HG03060 (cell line): ENCODE measurements around the gene OPCML.
A peak's percentile ranks its signal among the peaks of the same experiment; 100 is the strongest.

Source experiments
- ATAC-seq: cut with Tn5 transposase; IDR thresholded peaks from one replicate; pipeline ENCODE4 v1.9.1; 2021; ENCODE audit warnings: low read depth, moderate number of reproducible peaks; ENCODE audit not compliant: unreplicated experiment

The OPCML gene

DNA sequence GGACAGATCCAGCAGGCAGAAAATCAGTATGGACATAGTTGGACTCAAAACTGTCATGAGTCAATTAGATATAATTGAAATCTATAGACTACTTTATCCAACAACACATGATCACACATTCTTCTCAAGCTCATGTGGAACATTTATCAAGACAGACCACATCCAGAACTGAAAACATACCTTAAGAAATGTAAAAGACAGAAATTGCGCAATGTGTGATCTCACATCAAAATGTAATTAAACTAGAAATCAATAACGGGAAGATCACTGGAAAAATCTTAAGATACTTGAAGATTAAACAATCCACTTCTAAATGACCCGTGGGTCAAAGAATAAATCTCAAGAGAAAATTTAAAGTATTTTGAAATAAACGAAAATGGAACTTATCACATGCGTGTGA, 435.3 kb downstream of the OPCML start:
- ATAC-seq = no peak

DNA sequence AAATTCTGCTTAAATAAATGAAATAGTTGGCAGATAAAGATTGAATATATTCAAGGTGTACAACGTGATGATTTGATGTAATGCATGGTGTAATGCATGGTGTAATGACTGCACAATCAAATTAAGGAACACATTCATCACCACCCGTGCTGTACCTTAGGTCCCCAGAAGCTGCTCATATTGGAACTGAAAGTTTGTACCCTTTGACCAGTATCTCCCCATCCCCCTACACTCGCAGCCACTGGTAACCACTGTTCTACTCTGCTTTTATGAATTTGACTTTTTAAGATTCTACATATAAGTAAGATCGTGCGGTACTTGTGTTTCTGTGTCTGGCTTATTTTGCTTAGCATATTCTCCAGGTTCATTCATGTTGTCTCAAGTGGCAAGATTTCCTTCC, 445.8 kb downstream of the OPCML start:
- no peak for ATAC-seq

DNA sequence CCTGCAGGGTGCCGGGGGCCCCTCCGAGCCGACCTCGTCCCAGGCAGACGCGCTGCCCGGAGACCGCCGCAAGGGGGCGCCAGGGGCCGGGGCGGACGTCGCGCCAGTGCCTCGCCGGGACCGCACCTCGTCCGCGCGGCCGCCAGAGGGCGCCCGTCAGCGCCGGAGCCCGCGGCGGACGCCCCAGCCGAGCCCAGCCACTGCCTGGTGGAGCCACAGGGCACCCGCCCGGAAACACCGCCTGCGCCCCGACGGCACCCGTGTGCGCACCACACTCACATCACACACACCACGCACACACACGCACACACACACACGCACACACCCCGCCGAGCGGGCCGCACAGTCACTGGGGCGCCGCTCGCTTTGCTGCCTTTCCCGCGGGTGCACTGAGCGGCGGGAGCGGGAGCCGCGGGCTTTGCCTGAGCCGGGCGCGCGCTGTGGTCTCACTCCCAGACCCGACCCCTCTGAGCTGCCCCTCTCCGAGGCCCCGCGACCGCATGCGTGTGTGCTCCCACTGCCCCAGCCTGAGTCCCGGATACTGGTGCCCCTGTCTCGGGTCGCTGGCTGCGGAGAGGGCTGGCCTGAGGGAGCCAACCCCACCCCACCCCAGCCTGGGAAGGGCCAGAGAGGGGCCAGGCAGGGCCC, 449.3 kb downstream of the OPCML start:
- peak; percentile 50 for ATAC-seq

DNA sequence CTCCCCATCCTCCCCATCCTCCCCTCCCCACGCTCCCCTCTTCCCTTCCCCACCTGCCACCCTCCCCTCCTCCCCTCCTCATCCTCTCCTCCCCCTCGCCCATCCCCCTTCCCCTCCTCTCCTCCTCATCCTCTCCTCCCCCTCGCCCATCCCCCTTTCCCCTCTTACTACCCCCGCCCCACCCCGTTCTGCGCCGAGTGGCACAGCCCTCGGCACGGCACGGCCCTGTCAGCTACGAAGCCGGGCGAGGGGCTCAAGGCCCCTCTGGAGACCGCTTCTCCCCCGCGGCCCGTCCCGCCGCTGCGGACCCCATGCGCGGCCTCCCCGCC, 449.9 kb downstream of the OPCML start:
- ATAC-seq = no peak

DNA sequence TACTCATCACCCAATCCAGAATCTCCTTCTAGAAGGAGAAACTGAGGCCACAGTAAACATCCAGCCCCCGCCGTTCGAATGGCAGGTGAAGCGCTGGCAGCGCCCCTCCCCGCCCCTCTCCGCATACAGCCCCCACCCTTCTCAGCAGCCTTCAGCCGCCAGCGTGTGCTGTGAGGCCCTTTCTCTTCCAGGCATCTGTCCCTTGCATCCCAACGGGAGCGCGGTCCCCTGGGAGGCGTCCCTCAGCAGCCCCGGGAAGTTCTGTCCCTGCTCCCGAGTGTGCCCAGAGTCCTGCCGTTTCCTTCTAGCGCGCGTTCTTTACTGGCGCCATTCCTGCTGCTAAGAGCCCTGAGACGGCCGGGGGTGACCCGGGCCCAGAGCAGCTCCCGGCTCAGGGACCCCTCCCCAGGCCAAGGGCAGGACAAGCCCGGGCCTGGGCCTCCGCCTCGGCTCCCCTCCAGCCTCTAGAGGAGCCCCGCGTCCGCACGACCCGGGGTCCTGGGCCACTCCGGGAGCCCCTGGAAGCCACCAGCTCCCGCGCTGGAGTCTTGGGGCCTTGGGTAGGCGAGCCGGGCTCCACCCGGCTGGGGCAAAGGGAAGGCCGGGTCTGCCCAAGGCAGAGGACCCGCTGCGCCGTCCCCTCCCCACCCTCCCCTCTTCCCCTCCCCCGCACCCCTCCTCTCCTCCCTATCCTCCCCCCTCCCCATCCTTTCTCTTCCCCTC, 450.4 kb downstream of the OPCML start:
- ATAC-seq = no peak

DNA sequence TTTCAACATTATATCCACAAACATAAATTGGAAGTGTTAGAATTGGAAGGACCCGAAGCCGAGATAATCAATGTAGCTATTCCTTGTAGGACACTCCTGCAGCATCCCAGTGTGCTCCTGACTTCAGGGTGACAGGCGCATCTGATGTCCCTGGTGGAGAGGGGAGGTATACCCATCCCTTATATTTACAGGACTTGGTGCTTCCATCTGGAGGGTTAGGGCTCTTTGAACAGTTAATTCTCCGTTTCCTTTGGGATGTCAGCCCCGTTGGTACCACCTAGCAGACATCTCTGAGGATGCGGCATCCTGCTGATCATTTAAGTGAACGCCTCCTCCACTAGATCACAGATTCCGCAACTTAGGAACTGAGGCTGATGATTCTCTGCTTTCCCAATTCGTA, 451.3 kb downstream of the OPCML start:
- ATAC-seq = no peak

DNA sequence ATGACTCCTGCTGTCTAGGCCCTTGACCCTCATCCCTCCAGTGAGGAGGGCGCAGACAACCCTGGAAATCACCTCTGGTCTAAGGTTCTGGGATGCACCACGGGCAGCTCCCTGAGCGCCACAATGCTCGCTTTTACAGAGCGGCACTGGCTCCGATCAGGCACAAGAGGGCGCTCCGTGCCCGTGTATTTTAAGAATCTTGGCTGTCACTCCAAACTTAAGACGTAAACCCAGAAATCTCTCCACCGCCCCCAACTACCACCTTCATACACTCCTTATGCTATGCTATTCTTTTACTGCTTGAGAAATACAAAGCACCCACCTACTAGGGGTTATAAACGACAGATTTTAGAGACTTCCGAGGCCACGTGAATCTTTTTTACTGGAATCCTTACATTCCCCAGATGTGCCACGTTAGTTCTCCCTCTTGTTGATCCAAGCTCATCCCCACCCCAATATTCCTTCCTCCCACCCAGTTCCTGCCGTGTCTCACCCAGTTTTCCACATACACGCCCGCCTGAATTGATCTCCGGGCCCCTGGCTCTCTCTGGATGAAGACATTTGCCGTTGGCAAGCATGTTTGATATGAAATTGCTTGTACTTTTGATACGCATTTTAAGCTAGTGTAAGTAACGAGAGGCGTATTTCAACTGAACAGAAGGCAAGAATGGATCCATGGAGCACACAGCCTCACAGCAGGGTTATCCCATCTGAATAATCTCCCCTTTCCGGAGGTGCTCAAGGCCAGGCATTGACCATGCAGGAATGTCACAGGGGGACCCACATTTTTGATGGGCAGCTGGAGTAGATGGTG, 453.5 kb downstream of the OPCML start:
- ATAC-seq = no peak

DNA sequence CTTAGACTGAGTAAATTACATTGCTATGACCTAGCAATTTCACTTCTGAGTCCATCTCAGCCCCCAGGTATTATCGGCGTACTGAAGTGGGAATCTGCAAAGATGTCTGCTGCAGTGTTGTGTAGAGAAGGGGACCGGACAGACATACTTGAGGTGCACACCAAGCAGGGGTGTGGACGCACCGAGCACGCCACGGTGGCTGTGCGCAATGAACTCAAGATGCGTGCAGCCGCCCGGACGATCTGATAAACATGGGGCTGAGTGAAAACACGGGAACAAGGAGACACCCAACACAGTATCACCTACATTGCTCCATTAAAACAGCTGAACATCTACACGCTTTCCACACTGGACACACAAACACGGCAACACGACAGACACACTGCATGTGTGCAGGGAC, 454.3 kb downstream of the OPCML start:
- ATAC-seq = no peak

DNA sequence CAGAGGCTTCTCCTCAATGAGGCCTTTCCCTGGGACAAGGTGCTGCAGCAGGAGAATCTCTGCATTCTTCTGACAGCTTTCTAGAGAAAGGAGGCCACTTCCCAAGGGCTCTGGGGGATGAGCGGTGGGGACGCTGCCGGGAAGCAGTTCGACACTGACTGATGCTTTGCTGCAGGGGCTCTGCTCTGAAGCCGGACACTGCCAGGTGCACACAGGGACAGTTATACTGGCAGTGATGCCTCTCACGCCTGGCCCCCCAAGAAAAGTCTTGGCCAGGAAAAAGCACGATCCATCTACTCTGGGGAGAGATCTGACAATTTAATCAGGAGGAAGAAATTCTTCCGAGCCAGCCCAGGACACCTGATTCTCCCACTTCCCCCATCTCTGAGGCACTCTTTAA, 456.9 kb downstream of the OPCML start:
- ATAC-seq = no peak

DNA sequence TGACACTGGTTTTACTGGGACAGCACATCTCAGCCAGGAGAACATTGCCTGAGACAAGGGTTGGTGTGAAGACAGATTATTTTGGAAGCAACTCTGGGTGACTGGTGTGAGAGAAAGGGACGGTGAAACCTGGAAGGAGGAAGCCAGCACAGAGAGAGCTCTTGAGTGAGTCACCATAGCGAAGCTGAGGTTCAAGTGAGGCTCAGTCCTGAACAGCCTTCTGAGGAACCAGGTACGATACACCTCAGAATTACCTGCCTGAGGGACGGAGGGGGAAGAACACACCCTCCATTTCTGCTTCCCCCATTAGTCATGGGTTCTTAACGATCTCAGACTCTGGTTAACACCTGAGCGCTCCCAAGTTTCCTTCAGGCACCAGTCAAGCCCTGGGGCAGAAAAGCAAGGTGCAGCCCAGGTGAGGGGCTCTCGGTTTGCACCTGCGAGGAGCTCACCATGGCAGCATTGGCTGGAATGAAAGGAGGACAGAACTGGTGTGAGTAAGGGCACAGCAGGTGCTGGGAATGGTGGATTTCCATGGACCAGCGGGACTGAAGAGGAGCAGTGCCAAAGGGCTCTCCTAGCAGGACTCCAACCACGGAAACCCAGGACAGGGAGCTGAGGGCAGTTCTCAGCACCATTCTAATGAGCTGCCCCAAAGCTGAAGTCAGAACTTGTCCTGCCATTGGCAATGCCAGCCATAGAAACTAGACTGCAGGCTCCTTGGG, 459.3 kb downstream of the OPCML start:
- no peak for ATAC-seq

DNA sequence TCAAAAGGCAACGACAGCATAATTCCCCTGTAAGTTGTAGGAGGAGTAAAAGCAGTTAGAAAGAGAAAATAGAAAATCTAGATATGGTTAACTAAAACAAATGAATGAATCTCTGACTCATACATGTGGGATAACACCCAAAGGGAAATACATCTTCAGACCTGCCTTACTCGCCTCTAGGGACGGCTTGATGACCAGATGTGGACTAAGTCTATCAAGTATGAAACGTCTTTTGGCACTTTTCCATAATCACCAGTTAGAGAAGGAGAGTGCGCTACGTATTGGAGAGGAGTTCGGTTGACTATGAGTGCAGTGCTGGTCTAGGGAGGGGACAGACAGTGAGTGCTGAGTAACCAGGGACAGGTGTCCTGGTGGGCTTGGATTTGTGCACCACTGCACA, 459.9 kb downstream of the OPCML start:
- ATAC-seq = no peak

DNA sequence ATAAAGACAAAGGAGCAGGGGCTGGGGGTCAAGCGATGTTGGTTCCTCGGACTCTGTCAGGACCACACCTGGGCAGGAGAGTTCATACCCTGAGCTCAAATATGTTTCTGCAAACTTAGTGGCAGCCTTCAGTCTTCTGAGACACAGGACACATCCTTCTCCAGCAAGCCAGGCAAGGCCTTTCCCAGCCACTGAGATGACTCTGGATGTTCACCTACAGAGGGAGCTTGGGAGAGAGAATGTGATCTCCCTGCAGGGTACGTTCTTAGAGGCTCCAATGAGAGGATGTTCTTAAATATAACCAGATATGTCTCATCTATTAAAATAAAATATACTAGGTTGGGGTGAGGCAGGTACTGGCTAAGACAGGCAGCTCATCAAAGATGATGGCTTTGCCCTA, 461.5 kb downstream of the OPCML start:
- ATAC-seq = no peak

DNA sequence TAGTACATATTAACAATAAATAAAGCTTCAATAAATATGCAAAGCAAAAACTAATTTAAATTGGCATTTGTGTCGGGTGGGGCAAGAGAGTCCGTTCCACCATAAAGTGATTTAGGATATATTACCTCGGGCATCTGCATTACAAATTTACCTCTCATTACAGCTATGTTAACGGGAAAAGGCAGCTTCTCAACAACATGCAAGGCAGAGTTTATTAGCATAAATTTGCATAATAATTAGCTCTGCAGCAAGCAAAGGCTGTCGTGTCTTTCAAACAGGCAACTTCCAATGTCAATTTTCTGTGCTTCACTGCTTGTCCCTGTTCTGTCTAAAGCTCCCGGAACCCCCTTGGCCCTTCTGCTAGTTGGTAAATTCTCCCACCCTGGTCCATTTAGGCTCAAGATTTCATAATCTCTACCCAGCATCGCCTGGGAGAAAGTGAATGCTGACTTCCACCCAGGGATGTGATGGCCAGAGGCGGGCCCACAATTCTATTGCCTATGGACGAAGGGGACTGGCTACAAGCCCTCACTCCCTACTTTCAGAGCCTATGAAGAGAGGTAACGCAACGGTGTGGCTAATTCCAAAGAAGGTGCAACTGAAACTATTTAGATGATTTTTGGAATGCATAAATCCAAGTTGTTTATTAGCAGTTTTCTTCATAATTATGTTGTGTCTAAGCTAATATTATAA, 462.1 kb downstream of the OPCML start:
- ATAC-seq = no peak

DNA sequence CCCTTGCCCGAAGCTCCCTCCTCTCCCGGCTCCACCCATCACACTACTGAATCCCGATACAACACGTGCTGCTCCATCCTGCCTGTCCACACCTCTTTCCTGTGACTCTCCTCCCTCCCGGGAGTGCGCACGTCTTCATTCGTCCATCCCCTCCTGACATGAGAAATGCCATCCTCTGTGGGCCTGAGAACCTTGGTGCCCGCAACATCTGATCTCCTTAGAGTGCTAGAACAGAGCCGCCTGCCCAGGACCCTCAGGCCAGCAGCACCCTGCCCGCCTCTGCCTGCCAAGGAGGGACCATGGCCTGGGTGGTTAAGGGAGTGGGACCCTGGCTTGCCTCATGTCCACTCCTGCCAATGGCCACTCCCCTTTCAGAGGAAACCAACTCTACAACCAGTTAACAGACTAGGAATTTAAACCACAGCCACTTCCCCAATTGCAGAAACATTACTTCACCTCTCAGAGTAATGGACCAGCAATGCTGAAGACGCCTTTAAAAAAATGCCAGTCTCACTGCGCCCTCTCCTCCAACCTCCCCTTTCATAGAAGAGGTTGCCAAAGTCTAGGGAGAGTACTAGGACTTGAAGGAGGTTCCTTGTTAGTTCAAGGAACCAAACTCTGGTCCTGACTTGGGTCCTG, 466.3 kb downstream of the OPCML start:
- ATAC-seq = no peak

DNA sequence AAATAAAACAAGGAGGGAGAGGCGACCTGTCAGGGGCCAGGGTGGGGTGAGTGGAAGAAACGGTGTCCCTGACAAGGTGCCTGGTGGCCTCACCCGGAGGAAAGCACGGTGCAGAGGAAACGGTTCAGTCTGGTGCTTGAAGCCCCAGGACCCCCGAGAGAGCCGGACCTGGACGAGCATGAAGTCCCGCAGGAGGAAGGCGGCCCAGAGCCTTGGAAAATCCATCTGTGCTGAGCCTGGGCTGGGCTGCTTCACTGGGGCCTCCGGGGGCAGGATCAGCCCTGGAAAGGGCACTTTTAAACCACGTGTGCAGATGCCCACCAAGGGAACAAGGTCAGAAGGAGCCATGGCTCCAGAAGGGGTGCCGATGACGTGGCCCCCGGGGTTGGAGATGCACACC, 467.3 kb downstream of the OPCML start:
- ATAC-seq = no peak

DNA sequence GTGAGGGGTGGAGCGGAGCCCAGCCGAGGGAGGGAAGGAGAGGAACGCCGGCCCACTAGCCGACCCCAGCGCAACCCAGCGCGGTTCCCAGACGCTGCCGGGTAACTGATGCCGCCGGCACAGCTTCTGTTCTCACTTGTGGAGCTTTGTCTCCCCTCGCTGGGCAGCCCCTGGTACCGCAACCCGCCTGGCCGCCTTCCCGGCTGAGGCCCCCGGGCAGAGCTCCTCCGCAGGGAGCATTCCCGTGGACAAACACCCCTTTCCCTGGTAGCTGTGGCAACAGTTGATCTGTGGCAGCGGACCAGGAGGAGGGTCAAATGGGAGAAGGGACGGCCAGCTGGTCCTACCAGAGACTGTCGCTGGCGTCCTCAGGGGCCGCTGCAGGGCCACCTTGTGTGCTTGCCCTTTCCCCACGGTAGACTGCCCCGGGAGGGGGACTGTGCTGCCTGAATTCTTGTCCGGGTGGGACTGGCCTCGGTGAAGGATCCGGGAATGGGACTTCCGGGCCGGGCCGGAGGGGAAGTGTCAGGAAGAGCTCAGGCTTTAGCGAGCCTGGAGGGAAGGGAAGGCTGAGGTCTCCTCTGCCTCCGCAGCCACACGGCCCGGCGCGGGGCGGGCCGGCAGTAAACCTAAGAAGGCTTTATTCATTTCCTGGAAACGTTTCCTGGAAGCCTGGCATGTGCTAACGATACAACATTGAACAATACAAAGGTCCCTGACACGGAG, 468.0 kb downstream of the OPCML start:
- no peak for ATAC-seq

DNA sequence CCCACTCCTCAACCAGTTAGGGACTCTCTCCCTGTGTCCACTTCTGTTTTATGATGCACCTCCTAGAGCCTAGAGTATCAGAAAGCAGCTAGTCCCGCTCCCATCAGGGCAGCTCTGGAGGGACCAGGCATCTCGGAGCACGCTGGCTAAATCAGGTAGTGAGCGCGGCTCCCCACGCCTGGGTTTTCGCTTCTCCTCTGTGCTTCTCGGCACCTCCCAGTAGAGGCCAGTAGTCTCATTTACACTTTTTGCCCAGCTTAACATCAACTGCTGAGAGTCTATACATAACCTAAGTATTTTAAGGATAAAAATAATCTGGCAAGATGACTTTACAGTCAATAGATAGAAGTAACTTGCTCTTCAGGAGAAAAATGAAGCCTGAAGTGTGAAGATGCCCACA, 473.8 kb downstream of the OPCML start:
- no peak for ATAC-seq

DNA sequence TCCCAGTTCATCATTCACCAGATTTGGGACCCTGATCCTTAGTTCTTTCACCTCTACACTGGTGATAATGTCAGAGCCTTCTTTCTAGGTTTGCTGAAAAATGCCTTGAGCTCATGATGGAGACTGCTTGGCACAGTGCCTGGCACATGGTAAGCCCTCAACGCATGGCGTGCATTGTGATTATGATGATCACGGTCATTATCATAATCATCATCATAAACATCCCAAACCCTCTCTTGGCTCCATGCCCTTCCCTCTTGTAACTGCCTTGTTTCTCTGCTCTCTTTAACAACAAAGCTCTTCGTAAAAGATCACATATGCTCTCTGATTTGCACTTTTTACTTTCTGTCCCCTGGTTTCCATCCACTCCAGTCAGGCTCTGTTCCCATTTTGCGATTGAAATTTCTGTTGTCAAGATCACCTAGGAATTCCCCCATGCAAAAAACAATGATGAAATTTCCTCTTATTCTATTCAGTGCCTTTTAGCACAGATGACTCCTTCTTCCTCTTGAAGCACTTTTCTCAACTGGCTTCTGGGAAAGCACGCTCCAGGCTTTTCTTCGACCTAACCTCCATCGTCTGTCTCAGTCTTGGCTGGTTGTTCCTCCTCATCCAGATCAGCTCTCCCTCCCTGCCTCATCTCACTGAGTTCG, 479.1 kb downstream of the OPCML start:
- no peak for ATAC-seq

DNA sequence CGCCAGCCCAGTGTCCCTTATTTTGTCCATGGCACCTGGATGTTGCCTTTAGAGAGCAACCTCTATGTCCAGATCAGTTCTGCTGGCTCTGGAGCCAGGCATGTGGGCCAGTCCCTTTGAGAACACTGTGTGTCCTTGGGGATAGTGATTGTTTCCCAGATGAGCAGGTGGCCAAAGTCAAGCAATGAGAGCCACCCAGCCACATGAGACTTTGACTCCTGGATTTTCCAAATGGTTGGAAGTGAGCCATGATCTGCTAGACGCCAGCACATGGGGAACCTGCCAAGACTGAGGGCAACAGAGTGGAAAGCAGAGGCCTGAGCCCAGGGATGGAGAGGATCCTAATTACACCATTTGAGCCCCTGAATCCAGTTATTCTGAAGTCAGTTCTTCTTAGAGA, 479.8 kb downstream of the OPCML start:
- no peak for ATAC-seq
